Large intestine (tissue), 12 donors: ENCODE measurements around the gene LITAFD. TPM values are rescaled to one million over a fixed set of nuclear protein-coding genes. Genes with fewer than 3 reads are reported as not detected.
"Not testable (repeated sequence)": the region's sequence is repeated elsewhere in the genome, so short reads cannot be mapped to it uniquely, and the experiment has no call there.

Source experiments
- DNase-seq, 2 donors: peaks; one replicate each; pipeline versions ENCODE4 v3.0.0 to v3.0.0-alpha.2; 2013
- H3K27ac ChIP-seq: one replicate; pipeline ENCODE4 v1.5.1; 2013; ENCODE audit warnings: low read length
- H3K27me3 ChIP-seq: 2 replicates; pipeline ENCODE4 v1.6.1; 2013; ENCODE audit warnings: low read length; ENCODE audit not compliant: control insufficient read depth, insufficient read depth
- H3K36me3 ChIP-seq: 2 replicates; pipeline ENCODE4 v1.6.1; 2013; ENCODE audit warnings: low read length; ENCODE audit not compliant: control insufficient read depth, insufficient read depth
- H3K4me1 ChIP-seq: one replicate; pipeline ENCODE4 v1.6.1; 2013; ENCODE audit warnings: low read length; ENCODE audit not compliant: control insufficient read depth, insufficient read depth
- H3K4me3 ChIP-seq: one replicate; pipeline ENCODE4 v1.5.1; 2013; ENCODE audit warnings: low read length
- H3K9me3 ChIP-seq: one replicate; pipeline ENCODE4 v1.6.1; 2013; ENCODE audit warnings: mild to moderate bottlenecking, low read depth, low read length, moderate library complexity; ENCODE audit not compliant: control insufficient read depth
- WGBS: methylation state at CpG from one replicate; pipeline ENCODE4 v1.1.5; 2013; ENCODE audit warnings: low lambda C conversion rate; ENCODE audit not compliant: insufficient coverage; 5-methylcytosine and 5-hydroxymethylcytosine counted together
- long read RNA-seq, 11 donors: transcript quantifications; one replicate each; lab custom pipeline, GENCODE V29; 2026
- polyA plus RNA-seq: library from polyadenylated mRNA; unstranded; fragments of 120-200 nt; gene quantifications from one replicate; pipeline ENCODE4 v1.2.1, GENCODE V29; 2013

The LITAFD gene
- 1.8 TPM for polyA plus RNA-seq
- long read RNA-seq, donor 1: 0 reads
- long read RNA-seq, donor 2: 0 reads
- long read RNA-seq, donor 3: 0 reads
- long read RNA-seq, donor 4: 0 reads
- long read RNA-seq, donor 5: 0 reads
- long read RNA-seq, donor 6: 0 reads
- long read RNA-seq, donor 7, partial matches to known transcripts: 10 of 10 reads
- long read RNA-seq, donor 7, other reads (novel, unspliced or antisense): 0 of 10 reads
- long read RNA-seq, donor 8: 0 reads
- long read RNA-seq, donor 9: 0 reads
- long read RNA-seq, donor 10: 0 reads
- long read RNA-seq, donor 11: 0 reads

DNA sequence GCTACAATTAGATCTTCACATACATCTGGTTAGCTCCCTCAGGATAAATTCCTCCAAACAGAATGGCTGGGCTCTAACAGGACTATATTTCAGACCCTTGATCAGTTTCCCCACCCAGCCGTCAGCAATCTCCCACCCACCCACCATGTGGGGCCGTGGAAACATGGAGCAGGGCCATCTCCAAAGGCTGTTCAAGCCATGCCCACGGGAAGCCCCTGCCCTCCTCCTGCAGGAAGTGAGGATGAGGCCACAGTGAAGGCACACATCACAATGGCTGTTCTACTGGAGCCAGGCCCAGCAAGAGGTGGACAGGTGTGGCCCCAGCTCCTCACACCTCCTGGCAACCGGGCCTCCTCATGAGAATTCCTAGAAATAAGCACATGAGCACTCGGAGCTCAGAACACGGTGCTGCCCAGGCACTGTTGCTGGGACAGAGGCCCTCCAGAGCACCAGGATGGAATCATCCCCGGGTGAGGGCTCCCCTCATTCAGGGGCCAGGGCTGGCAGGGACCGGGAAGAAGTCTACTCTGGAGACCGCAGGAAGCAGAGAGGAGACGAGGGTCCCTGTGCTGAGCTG is at the start of gene LITAFD:
TSS of gene LITAFD (plus strand) at position 311 of the 577 bp plus-strand sequence. CDS start 2,005 bp downstream, outside the sequence.
- Histone ChIP-seq H3K4me3 (no peak within 1 kb of the TSS), H3K9me3 (no peaks in the 10 kb centered on the region), H3K36me3 (peaks cover under 1% of the 10 kb centered on the region), H3K4me1 (peaks cover 70% of the 10 kb centered on the region), H3K27me3 (no peaks in the 10 kb centered on the region), H3K27ac (peak within 1 kb of the TSS; percentile 53)
- DNase-seq: no peak
- no CpG with 5 or more reads among the region's 10 CpGs for WGBS

DNA sequence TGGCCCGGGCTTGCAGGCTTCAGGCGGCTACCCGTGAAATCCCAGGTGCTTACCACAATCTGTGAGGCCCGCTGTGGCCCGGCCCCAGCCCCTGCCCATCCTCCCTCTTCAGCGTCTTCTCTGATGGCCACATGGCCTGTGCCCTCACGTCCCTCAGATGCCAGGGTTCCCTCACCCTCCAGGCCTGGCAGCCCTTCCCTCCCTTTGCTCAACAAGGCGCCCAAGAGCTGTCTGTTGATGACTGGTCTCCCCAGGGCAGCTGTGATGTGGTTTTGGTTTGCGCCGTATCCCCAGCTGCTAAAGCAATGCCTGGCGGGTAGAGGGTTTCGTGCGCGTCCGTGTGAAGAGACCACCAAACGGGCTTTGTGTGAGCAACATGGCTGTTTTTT is 49.4 kb upstream of the LITAFD start:
- Histone ChIP-seq H3K36me3 (peaks cover 42% of the 10 kb centered on the region), H3K9me3 (no peaks in the 10 kb centered on the region), H3K27me3 (no peaks in the 10 kb centered on the region), H3K4me1 (no peaks in the 10 kb centered on the region), H3K4me3 (no peak overlapping the region), H3K27ac (no peak overlapping the region)
- no peak for DNase-seq
- no CpG with 5 or more reads among the region's 16 CpGs for WGBS

DNA sequence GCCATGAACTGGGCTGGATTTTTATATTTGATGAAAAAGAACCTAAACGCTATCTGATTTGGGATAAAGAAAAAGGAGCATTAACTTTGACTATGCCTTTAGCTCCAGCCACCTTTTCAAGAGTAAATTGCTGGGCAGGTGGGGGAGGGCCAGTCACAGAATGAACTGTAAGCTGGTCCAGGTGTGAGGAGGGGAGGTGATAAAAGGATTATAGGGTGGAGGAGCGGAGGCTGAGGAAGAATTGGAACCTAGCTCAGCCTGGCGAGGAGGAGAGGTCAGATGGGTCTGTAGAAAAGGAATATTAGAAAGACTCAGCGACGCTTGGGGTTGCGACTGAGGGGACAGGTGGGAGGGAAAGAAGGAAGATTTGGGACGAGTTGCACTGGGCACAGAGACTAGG is 45.4 kb upstream of the LITAFD start:
- DNase-seq, H3K27ac ChIP-seq, H3K27me3 ChIP-seq, H3K4me1 ChIP-seq, H3K4me3 ChIP-seq, H3K9me3 ChIP-seq: not testable (repeated sequence)
- peaks cover 11% of the 10 kb centered on the region for H3K36me3 ChIP-seq
- 77% methylated on average over 6 of the region's 7 CpGs for WGBS

DNA sequence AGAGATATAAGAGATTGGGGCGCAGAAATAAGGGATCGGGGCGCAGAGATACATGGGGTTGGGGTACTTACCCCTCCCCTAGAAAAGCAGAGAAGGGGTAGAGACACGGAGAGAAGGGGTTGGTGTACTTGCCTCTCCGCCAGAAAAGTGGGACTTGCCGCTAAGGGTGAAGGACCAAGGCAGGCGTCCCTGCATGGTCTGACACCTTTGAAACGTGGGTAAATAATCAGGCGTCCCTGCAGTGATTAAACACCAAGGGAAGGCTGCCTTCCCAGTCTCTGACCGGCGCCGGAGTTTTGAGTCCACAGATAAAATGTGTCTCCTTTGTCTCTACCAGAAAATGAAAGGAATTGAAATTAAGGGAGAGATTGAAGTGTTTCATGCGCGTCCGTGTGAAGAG is 44.6 kb upstream of the LITAFD start:
- H3K27ac ChIP-seq, DNase-seq, H3K4me1 ChIP-seq, H3K27me3 ChIP-seq, H3K9me3 ChIP-seq, H3K4me3 ChIP-seq, H3K36me3 ChIP-seq: not testable (repeated sequence)
- 85% methylated on average over 4 of the region's 15 CpGs for WGBS

DNA sequence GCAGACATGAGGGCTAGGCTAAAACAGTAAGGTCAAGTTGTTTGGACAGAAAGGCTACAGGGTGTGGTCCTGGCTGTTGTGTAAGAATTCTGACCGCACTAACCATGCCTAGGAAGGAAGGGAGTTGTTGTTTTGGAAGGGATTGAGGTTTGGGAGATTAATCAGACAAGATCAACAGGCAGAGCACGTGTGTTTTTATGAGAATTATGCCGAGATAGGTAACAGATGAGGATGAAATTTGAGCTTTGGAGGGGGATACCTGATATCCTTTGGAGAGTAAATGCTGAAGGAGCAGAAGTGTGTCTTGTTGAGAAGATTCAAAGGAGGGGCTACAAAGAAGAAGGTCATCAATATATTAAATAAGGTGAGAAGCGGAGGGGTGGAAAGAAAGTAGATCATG is 40.1 kb upstream of the LITAFD start:
- 100% methylated on average over 3 of the region's 4 CpGs for WGBS
- H3K27ac ChIP-seq: not testable (repeated sequence)

DNA sequence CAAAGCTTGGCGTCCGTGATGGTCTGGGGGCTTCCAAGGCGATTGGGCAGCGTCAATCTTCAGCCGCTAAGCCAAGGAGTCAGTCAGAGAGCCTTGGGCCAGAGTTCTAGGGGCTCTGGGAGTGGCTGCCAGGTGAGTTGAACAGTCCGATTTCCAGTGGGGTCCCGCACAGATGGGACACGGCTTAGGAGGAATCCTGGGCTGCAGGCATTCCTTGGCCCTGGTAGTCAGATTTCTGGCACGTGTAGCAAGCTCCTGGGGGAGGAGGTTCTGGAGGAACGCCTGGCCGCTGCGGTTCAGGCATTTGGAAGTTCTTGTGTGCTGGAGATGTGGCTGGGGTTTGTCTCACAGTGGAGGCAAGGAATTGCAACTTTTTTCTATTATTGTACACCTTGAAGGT is 38.9 kb upstream of the LITAFD start:
- H3K36me3 ChIP-seq: peaks cover 16% of the 10 kb centered on the region
- not testable (repeated sequence) for H3K4me3 ChIP-seq, H3K27me3 ChIP-seq, H3K4me1 ChIP-seq, DNase-seq, H3K27ac ChIP-seq, H3K9me3 ChIP-seq
- WGBS: no CpG with 5 or more reads among the region's 12 CpGs

More for the DNA sequence above, 40.1 kb upstream of the LITAFD start:
- not testable (repeated sequence) for H3K36me3 ChIP-seq, DNase-seq, H3K9me3 ChIP-seq, H3K4me1 ChIP-seq, H3K27me3 ChIP-seq, H3K4me3 ChIP-seq

DNA sequence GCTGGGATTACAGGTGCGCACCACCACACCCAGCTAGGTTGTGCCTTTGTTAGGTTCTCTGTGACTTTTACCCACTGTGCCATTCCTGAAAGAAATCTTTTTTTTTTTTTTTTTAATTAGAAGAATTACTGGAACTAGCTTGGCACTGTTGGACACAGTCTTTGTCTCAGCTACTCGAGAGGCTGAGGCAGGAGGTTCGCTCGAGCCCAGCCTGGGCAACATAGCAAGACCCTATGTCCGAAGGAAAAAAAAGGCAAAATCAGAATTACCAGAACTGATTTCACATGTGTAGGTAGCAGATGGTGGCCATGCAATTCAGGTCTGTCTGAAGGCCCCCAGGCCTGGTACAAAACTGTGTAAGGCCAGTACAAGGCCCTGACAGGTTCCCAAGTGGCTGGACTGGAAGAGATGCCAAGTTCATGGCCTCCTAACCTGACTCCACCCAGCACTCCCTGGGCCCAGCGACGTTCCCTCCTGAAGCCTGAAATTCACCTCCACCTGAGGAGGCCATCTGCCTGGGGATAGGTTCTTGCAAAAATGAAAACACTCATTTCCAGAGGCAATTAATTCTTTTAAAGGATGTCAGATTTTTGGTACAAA is 36.4 kb upstream of the LITAFD start:
- H3K27ac ChIP-seq: no peak overlapping the region
- no peaks in the 10 kb centered on the region for H3K9me3 ChIP-seq
- no peak overlapping the region for H3K4me3 ChIP-seq
- H3K27me3 ChIP-seq: no peaks in the 10 kb centered on the region
- WGBS: no CpG with 5 or more reads among the region's 7 CpGs
- peaks cover 40% of the 10 kb centered on the region for H3K36me3 ChIP-seq
- no peak for DNase-seq
- no peaks in the 10 kb centered on the region for H3K4me1 ChIP-seq

DNA sequence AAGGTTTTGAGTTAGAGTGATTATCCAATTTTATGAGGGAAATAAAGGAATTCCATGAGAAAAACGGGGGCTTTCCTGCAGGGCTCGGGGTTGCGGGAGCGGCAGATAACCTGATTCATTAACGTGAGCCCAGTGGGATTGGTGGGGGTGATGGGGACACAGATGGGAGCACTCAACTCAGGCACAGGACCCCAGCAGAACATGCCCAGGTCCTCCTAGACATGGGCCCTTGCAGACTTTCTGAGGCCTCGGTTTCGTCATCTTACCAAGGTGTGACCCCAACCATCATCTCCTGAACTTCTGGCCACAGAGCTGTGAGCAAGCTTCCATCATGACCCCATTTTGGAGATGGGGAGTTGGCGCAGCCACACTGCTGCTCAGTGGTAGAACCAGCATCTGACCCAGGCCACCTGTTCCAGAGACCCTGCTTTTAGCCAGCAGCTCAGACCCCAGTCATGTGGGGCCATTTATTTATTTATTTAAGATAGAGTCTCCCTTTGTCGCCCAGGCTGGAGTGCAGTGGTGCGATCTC is 35.7 kb upstream of the LITAFD start:
- no peak for DNase-seq
- 40% methylated on average over 1 of the region's 10 CpGs for WGBS
- Histone ChIP-seq H3K27me3 (no peaks in the 10 kb centered on the region), H3K36me3 (peaks cover 43% of the 10 kb centered on the region), H3K27ac (no peak overlapping the region), H3K4me3 (no peak overlapping the region), H3K9me3 (no peaks in the 10 kb centered on the region), H3K4me1 (no peaks in the 10 kb centered on the region)

DNA sequence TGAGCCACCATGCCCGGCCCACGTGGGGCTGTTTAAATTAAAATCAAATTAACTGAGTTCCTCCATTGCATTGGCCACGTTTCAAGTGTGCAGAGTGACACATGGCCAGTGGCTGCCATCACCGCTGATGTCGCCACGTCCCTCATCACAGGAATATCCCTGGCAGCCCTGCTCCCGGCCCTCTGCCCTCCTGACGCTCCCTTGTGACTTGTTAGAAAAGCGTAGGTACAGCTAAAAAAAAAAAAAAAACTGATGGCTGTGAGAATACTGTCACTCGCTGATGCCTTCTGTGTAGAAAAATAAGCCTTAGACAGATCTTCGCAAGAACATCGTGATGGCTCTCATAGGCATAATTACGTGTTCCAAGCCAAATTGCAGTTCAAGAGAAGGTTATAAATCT is 35.0 kb upstream of the LITAFD start:
- Histone ChIP-seq H3K4me1 (no peaks in the 10 kb centered on the region), H3K27ac (no peak overlapping the region), H3K27me3 (no peaks in the 10 kb centered on the region), H3K9me3 (no peaks in the 10 kb centered on the region), H3K36me3 (peaks cover 49% of the 10 kb centered on the region), H3K4me3 (no peak overlapping the region)
- WGBS: no CpG with 5 or more reads among the region's 13 CpGs
- DNase-seq: no peak

DNA sequence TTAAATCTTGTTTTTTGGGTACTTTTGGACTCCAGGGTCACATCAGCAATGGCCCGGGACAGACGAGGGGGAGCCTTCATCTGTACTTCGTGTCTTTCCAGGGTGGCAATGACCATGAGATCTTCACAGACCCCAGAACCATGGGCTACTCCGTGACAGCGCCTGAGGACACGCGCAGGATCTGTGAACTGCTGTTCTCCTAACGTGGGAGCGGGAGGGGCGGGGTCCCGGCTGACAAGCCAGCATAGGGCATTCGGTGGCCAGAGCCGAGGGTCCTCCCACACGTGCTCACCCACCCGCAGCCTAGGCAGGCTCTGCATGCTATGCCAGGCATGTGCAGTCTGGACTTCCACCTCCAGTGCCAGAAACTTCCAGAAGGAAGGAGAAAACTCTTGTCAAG is 34.5 kb upstream of the LITAFD start:
- no peaks in the 10 kb centered on the region for H3K4me1 ChIP-seq
- WGBS: no CpG with 5 or more reads among the region's 15 CpGs
- H3K27ac ChIP-seq: no peak overlapping the region
- H3K36me3 ChIP-seq: peaks cover 50% of the 10 kb centered on the region
- H3K27me3 ChIP-seq: no peaks in the 10 kb centered on the region
- no peaks in the 10 kb centered on the region for H3K9me3 ChIP-seq
- no peak overlapping the region for H3K4me3 ChIP-seq
- DNase-seq: no peak
